GM12873 (cell line): ENCODE data around the gene LAMB1.

Experiments used
- CTCF ChIP-seq: IDR thresholded peaks from 2 replicates; pipeline ENCODE4 v1.5.1; 2012; ENCODE audit warnings: low read depth, mild to moderate bottlenecking, moderate library complexity, low read length, control low read depth; ENCODE audit not compliant: insufficient read depth; ENCODE audit errors: missing control alignments

The LAMB1 gene

GRCh38 chr7:107874605-107875446 is 128.1 kb downstream of the LAMB1 start:
- peak; percentile 79 for TF ChIP-seq CTCF

- TF ChIP-seq CTCF, result no peak
These were observed 128.8 kb downstream of the LAMB1 start for GRCh38 chr7:107874111-107874510.
